ENCODE data around the gene EMP1. TPM values are rescaled to one million over a fixed set of nuclear protein-coding genes. Genes with fewer than 3 reads are reported as not detected.

The EMP1 gene, protein sequence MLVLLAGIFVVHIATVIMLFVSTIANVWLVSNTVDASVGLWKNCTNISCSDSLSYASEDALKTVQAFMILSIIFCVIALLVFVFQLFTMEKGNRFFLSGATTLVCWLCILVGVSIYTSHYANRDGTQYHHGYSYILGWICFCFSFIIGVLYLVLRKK
- polyA plus RNA-seq (2013, experiment 1 of 2; ENCODE audit: insufficient read length), result 198 TPM
- 214 TPM for polyA plus RNA-seq (2013, experiment 2 of 2; ENCODE audit: insufficient read length)

DNA sequence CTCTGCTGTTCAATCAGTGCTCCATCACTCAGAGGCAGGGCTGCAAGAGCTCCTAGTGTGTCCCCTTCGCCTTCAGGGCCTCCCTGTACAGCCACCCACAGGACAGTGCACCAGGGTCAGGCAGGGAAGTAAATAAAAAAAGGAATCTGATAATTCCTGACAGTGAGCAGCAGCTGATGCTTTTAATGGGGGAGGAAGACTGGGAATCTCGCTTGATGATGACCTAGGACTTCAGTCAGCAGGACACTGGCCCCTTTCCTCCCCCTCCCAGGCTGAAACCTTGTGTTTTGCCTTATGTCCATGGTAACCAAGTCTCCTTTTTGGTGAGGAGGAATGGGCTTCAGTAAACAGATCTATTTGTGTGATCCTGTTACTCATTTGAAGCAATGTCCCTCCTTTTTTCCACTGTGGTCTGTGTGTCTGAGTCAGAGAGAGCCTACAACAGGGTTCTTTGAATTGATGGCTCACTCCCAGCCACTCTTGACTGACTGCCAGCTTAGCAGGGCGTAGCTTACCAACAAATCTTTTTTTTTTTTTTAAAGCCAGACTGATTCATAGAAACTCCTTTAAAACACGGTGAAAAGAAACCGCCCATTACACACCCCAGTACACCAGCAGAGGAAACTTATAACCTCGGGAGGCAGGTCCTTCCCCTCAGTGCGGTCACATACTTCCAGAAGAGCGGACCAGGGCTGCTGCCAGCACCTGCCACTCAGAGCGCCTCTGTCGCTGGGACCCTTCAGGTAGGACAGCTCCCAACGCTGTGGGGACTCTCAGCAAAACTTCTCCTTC is at the start of gene EMP1:
Gene EMP1 (plus strand): TSS at position 597 of the 792 bp plus-strand sequence. CDS start 14,785 bp downstream, outside the sequence.
- DNase-seq, result peak; percentile 100

DNA sequence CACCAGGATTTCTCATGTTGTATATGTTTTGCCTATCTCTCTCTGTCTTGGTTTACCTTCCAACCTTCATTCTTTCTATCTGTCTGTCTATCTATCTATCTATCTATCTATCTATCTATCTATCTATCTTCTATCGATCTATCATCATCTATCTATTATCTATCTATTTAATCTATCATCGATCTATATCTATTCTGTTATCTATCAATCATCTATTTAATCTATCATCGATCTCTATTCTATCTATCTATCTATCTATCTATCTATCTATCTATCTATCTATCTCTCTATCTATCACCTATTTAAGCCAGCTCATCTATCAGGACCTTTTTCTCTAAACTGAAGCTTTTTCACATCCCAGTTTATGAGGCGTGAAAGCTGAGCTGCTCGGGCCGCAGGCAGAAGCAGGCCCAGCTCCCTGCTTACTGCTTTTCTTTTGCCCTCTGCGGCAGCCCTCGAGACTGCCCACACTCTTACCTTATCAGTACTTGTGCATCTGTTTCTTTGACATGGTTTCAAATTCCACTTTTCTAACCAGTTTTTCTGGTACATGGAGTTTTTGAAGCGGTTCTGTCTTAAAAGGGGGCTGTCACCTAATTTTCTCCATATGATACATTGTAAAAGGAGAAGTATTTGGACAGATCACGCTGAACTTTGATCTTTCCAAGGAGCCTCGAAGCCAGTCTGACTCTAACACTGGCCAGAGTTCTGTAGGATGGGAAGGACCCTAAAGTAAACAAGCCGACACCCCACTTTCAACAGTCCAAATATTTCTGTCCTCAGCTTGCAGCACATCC is 48.6 kb upstream of the EMP1 start:
- no peak for DNase-seq

DNA sequence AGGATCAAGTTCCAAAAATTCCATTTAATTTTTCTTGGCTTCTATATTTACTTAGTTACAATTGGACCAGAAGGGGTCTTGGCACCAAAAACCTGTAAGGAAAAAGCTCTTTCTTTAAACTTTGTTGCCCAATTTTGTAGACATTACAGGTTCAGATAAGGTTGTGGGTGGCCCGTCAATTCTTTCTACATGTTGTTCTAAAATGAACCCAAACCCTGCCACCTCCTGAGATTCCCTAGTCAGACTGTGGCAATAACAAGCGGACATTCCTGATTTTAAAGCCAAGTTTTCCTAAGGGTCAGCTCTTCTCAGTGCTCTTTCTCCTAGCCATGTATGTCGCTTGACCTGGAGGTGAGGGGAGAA is 48.1 kb upstream of the EMP1 start:
- no peak for DNase-seq

DNA sequence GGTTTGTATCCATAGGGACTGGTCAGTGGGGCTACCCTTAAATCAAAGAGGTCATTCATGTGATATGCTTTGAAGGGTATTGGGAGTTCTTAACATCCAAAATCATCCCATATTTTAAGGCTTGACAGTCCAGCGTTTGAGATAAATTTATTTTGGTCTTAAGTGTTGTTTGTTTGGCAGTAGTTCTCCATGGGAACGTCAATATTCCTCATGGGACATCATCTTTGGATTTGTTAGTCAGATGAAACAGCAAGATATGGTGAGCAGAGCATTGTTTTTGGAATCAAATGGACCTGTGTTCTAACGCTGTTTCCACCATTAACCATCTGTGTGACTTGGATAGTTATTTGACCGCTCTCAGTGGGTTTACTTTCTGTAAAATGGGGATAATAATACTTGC is 47.1 kb upstream of the EMP1 start:
- DNase-seq, result no peak

DNA sequence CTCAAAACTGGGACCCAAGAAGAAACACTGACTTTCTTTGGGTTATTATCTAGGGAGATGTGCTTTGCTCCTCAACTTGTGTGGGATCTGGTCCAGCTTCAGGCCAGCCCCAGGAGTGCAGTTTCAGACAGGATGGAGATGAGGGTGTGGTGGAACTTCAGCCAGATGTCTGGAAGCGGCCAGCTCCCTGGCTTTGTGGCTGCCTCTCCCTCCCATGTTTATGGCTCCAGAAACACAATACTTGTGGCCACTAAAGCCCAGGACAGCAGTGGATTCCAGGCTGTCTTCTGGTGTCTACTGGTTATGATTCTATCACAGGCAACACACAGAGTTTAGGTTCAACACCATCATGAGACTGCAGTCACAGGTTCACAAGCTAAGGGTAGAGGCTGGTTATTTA is 44.2 kb upstream of the EMP1 start:
- no peak for DNase-seq

DNA sequence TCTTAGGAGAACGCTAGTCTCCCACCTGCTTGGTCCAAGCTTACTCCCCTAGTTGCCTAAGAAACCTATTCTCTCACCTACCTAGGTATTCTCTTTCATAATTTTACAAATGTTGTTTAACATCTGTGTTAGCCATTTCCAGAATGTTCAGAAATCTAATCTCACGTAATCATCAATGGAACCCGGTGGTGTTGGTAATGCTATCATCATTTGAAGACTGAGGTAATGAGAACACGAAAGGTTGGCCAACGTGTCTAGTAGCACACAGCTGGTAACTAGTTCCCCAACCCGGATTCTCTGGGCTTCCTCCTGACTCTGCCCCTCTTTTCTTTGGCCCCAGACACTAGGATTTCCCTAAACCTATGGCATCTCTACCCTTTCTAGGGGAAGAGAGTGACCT is 43.8 kb upstream of the EMP1 start:
- no peak for DNase-seq

DNA sequence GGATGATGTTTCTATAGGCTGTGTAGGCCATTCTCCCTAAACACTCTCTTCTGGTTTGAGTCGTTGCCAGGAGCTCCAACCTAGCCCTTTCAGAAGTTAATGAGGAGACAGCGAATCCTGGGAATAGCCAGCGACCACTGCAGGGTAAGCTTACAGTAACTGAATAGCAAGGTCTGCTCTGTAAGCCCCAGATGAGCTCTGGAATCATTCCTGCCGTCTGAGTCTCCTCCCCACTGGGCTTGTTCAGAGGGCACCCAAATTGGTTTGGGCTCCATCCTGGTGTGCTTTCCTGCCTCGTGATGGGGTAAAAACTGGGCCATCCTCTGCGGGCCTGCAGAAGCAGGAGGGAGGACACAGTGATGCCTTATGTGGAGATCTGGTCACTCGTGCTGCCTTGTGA is 43.3 kb upstream of the EMP1 start:
- DNase-seq, result no peak

DNA sequence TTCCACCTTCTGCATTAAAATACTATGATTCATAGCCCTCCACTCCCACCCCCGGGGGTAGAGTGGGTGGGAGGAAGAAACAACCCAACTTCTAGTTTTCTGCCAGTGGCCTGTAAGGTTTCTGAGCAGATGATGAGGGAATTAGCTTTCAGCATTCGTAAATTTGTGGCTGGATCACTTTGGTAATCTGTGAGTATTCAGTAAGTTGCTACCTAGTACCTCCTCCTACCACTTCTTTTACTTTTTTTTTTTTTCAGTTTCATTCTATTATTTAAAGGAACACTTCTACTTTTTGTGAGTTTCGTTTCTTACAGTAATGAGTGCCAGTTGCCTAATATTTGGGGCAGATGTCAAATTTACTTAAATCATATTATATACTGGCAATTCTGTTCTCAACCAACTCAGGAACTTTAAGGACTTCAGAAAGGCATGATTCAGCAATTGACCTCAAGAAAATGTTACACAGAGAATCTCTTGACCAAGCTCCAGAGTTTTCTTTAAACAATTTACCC is 42.4 kb upstream of the EMP1 start:
- DNase-seq, result no peak

DNA sequence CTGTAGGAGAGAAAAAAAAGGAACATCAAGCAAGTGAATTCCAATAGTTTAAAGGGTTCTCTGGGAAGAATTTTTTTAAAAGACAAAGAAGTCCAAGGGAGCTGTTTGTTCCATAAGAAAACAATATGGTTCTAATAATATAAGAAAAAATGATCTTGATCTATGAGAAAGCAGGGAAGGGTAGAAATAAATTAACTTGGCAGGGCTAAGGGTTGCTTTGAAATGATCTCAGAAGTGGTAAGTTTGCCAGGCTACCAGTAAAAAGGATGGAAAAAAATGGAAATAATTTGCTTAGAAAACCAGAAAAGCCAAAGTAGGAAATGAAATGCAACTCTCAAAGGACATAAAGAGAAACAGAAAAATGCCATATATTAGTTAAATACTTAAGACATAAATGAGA is 41.7 kb upstream of the EMP1 start:
- DNase-seq, result no peak

DNA sequence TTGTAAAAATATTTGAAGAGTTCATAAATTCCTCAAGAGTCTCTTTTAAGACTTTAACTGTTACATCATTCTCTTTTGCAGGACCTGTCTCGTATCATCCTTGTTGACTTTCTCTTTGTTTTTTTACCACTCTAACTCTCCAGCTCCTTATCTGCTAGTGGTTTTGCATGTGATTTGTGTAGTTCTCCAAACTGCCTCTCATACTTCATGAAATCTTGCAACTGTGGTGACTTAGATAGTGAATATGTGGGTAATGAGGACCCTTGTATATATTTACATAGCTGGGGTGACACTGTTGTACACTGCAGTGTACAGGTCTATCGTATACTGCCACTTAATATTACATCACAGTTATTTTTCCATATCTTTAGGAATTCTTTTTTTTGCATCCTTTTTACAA is 40.2 kb upstream of the EMP1 start:
- no peak for DNase-seq

DNA sequence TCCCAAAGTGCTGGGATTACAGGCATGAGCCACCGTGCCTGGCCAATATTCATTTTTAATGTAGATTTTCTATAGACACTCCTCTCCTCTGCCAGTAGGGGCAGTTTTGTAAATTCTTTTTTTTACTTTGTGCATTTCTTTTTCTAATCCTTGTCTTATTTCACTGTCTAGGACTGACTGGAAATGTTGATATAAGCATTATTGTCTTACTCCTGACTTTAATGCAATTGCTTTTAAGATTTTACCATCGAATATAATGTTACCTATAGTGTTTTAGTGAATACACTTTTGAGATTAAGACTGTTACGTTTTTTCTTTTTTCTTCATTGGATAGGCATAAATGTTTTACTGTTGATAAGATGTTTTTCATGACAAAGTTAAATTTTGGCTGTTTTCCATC is 35.4 kb upstream of the EMP1 start:
- no peak for DNase-seq

DNA sequence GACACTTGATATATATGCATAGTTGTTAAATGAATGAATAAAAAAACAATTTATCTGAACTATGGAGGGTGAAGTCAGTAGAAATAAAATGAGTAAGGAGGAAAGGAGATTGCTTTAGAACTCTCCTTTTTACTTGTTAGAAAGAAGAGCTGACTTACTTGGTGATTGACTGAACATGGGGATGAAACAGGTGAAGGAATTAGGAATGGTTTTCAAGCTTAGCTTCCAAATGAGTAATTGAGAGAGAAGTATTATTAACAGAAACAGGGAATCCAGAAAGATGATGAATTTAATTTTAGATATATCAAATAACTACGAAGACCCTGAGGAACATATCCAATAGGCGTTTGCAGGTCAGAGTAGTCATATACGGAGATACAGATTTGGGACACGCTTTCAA is 33.6 kb upstream of the EMP1 start:
- no peak for DNase-seq

DNA sequence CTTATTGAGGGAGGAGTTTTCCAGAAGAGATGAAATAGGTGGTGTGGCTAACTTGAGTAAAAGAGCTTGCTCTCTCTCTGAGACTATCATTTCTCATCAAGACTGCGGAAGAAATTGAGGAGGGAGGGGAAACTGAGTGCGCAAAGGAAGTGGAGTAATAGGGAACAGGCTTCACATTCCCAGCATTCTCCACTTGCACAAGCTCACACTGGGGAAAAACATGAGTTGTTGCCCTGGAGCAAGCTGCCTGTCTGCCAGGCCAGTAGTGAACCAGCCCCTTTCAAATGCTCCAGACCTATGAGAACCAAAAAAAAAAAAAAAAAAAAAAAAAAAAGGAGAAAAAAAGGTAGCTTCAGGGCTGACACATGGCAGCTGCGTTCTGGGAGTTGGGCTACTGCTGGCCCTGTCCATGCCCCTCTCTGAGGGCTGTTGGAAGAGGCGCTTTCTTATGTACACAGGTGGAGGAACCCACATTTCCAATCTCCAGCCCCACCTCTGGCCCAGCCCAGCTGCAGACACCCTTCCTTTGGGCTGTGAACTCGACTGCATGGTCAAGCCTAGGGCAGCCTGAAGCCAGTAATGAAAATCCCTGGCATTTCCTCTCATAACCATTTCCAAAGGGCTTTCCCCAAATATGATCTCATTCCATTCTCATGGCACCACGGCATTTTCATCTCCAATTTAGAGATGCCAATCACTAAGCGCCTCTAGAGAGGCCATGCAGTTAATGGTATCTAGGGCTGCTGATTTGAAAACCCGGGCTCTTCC is 32.5 kb upstream of the EMP1 start:
- DNase-seq, result no peak

DNA sequence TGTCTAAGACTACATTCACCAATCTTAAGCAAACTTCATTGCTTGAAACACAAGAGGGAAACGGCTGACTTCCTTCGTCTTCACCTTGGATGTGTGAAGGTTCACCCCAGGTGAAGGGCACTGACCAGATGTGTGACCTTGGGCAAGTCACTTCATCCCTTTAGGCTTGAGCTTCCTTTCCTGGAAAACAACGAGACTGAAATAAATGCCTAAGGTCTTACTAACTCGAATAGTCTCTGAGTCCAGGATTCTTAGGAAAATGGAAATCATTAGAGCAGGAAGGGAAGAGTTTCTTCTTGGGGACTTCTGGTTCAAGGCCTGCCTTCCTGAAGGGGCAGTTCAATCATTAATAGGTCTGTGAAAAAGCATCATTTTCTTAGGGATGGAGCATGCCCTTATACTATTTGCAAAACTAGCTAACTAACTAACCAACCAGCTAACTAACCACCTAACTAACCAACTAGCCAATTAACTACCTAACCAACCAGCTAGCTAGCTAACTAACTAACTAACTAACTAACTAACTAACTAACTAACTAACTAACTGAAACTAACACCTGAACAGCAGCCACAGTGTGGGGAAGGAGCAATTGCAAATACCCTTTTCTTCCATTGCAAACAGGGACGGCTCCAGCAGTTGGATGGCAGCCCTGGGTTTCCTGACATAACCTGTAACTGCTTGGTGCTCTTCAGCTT is 31.5 kb upstream of the EMP1 start:
- DNase-seq, result no peak

DNA sequence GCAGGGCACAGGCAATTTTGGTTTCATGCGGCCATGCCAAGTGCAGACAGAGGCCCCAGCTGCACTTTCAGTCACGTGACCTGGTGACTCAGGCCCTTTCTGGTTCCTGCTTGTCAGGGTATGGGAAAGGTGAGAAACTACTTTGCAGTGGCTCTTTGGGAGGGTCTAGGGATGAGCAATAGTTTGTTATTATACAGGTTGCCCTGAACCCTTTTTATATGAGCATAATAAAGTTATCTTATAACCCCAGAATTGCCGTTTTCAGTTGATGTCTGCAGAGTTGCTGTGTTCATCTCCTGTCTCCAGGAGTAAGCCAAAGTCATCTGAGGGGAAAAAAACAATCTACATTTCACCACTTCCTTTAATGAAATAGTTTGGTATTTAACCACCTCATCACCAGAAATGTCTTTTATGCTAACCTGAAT is 30.9 kb upstream of the EMP1 start:
- peak; percentile 42 for DNase-seq

DNA sequence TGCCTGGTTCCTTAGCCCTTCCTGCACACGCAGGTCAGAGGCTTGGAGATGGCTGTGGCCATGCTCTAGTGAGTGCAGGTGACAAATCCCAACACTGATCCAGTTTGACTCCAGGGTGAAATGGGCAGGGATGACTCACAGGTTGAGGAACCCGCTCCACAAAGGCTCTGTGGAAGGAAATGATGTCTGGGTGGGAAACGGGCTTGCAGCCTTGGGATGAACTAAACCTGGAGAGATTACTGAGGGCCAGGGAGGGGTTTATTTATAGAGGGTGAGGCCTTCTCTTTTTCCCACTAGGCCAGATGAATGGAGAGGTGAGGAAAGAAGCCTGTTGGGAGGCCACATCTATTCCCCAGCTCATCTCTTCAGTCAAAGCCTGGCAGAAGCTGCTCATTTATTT is 29.3 kb upstream of the EMP1 start:
- no peak for DNase-seq

DNA sequence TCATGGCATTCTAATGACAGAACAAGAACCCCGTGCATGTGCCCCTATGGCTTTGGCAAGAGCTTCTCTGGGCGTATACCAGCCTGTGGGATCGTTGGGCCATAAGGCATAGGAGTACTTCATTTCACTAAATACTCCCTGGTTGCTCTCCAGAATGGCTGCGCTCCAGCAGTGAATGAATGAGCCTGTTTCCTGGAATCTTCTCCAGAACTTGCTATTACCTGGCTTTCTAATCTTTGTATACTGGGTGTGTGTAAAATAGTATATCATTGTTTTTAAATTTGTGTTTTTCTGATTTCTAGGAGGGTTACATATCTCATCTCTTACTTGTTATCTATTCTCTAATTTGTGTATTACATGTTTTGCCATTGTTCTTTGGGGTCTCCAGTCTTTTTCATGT is 28.6 kb upstream of the EMP1 start:
- DNase-seq, result no peak

DNA sequence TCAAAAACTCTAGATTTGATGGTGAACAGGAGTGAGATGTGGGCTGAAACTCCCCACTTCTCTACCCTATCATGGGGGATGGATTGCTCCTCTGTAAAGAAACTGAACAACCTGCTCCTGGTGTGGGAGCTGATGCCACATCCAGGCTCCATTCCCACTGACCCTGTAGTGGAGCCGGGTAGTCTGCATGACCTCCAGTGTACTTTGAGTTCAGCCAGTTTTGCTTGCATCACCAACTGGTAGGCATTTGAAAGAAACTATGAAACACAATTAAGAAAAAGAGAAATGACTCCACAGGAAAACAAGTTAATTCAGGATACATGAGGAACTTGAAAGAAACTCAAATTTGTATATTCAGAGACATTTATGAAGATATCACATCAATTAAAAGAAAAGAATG is 27.3 kb upstream of the EMP1 start:
- no peak for DNase-seq

DNA sequence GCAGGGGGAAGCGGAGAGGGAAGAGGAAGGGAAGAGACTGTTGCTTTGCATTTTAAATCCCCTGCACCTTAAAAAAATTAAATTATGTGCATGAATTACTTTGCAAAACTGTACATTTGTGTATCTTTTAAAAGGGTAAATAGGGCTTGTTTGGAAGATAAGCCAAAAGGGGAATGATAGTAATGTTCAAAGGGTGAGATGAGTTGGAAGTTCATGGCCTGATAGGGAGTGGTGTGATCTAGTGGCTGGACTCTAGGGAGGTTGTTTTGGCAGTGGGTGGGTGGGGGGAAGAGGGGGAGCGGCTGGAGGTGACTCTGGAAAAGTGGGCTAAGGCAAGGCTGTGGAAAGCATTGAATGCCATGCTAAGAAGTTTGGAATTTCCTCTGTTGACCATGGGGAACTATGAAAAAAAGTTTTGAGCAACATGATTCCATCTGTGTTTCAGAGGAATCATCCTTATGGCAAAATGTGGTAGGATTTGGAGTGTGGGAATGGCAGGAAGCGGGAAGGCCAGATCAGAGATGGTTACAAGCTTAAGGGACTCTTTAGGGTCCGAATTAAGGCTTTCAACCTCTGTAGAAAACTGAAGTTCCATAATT is 25.5 kb upstream of the EMP1 start:
- peak; percentile 61 for DNase-seq

DNA sequence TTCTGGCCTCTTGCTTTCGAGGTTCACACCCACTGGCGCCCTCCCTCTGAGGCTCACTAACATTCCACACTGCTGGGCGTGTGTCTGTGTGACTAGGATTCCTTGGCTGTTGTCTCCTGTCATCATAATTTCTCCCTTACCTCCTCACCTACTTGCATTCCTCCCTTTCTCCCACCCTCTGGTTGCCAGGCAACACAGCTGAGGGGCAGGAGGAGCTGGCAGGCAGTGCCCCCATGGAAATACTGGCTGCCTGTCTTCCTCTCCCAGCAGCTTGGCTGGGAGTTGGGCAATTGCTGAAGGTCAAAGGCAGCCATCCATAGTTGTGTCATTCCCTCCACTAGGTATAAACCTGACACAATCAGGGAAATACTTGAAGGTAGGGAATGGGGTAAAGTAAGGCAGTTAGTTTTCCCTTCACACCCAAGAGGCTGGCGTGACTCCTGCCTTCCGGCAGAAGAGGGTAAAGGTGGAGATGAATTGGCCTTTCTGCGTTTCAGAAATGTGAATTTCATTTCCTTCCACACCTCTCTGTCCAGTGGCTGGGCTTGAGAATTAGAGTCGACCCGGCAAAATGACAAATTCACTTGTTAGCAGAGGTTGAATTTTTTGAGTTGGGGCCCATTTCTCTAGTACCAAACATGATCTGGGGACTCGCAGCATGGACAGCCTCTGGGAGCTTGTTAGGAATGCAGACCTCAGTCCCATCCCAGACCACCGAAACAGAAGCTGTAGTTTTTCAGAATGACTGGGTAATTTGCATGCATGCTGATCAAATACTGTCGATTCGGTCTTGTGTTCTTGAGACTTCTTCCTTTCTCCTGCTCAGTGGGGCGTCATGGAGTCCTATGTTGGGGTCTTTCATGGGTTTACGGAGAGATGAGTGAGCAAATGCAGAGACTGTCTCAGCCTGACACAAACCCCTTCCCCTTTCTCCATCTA is 24.3 kb upstream of the EMP1 start:
- peak; percentile 74 for DNase-seq
